ENCODE data around the gene PWWP2B.

PWWP2B gene

GRCh38 chr10:132458071-132458585 is 61.1 kb downstream of the PWWP2B start:
- TF ChIP-seq TAF1 (IDR thresholded peaks at IDR 0.05; ENCODE audit: low read depth, low read length) (no peak), POLR2AphosphoS5 (IDR thresholded peaks at IDR 0.05; ENCODE audit: low read depth, low read length) (no peak), PAX5 (IDR thresholded peaks at IDR 0.05; ENCODE audit: insufficient read depth, low read length, severe bottlenecking) (no peak), POLR2A (IDR thresholded peaks at IDR 0.05; ENCODE audit: low read depth, low read length) (no peak), SPI1 (IDR thresholded peaks at IDR 0.05; ENCODE audit: low read depth, low read length) (no peak), POU2F2 (IDR thresholded peaks at IDR 0.05; ENCODE audit: low read depth, low read length) (no peak)
- DNase-seq (ENCODE audit: insufficient read length, low spot score) (no peak), FAIRE-seq (no peak)

GRCh38 chr10:132458586-132459300 is 61.7 kb downstream of the PWWP2B start:
- DNase-seq (ENCODE audit: insufficient read length, low spot score) (peak; percentile 91), FAIRE-seq (peak; percentile 93)
- no peak for TF ChIP-seq TAF1 (IDR thresholded peaks at IDR 0.05; ENCODE audit: low read depth, low read length)
- no peak for TF ChIP-seq PAX5 (IDR thresholded peaks at IDR 0.05; ENCODE audit: insufficient read depth, low read length, severe bottlenecking)
- no peak for TF ChIP-seq SPI1 (IDR thresholded peaks at IDR 0.05; ENCODE audit: low read depth, low read length)
- no peak for TF ChIP-seq POLR2AphosphoS5 (IDR thresholded peaks at IDR 0.05; ENCODE audit: low read depth, low read length)
- no peak for TF ChIP-seq POLR2A (IDR thresholded peaks at IDR 0.05; ENCODE audit: low read depth, low read length)
- no peak for TF ChIP-seq POU2F2 (IDR thresholded peaks at IDR 0.05; ENCODE audit: low read depth, low read length)

GRCh38 chr10:132459301-132460003 is 62.5 kb downstream of the PWWP2B start:
- TF ChIP-seq POLR2AphosphoS5 (IDR thresholded peaks at IDR 0.05; ENCODE audit: low read depth, low read length): no peak
- no peak for TF ChIP-seq POLR2A (IDR thresholded peaks at IDR 0.05; ENCODE audit: low read depth, low read length)
- FAIRE-seq: no peak
- no peak for DNase-seq (ENCODE audit: insufficient read length, low spot score)

- TF ChIP-seq POU2F2 (IDR thresholded peaks at IDR 0.05; ENCODE audit: low read depth, low read length) (no peak), SPI1 (IDR thresholded peaks at IDR 0.05; ENCODE audit: low read depth, low read length) (no peak), POLR2A (IDR thresholded peaks at IDR 0.05; ENCODE audit: low read depth, low read length) (no peak)
- DNase-seq (ENCODE audit: insufficient read length, low spot score): no peak
- no peak for FAIRE-seq
Measured at GRCh38 chr10:132460071-132460470, 63.1 kb downstream of the PWWP2B start.

- no peak for TF ChIP-seq SPI1 (IDR thresholded peaks at IDR 0.05; ENCODE audit: low read depth, low read length)
- TF ChIP-seq POLR2A (IDR thresholded peaks at IDR 0.05; ENCODE audit: low read depth, low read length): no peak
- no peak for TF ChIP-seq POU2F2 (IDR thresholded peaks at IDR 0.05; ENCODE audit: low read depth, low read length)
- TF ChIP-seq POLR2AphosphoS5 (IDR thresholded peaks at IDR 0.05; ENCODE audit: low read depth, low read length): no peak
- no peak for TF ChIP-seq PAX5 (IDR thresholded peaks at IDR 0.05; ENCODE audit: insufficient read depth, low read length, severe bottlenecking)
- no peak for TF ChIP-seq TAF1 (IDR thresholded peaks at IDR 0.05; ENCODE audit: low read depth, low read length)
- FAIRE-seq: no peak
- no peak for DNase-seq (ENCODE audit: insufficient read length, low spot score)
Measured at GRCh38 chr10:132460691-132461090, 63.7 kb downstream of the PWWP2B start.

- no peak for TF ChIP-seq PAX5 (IDR thresholded peaks at IDR 0.05; ENCODE audit: insufficient read depth, low read length, severe bottlenecking)
- no peak for TF ChIP-seq POU2F2 (IDR thresholded peaks at IDR 0.05; ENCODE audit: low read depth, low read length)
- TF ChIP-seq TAF1 (IDR thresholded peaks at IDR 0.05; ENCODE audit: low read depth, low read length): no peak
- TF ChIP-seq POLR2A (IDR thresholded peaks at IDR 0.05; ENCODE audit: low read depth, low read length): no peak
- TF ChIP-seq POLR2AphosphoS5 (IDR thresholded peaks at IDR 0.05; ENCODE audit: low read depth, low read length): no peak
- TF ChIP-seq SPI1 (IDR thresholded peaks at IDR 0.05; ENCODE audit: low read depth, low read length): no peak
- DNase-seq (ENCODE audit: insufficient read length, low spot score) (no peak), FAIRE-seq (no peak)
Measured at GRCh38 chr10:132461103-132461682, 64.2 kb downstream of the PWWP2B start.

GRCh38 chr10:132461683-132462231 is 64.8 kb downstream of the PWWP2B start:
- TF ChIP-seq SPI1 (IDR thresholded peaks at IDR 0.05; ENCODE audit: low read depth, low read length): no peak
- no peak for TF ChIP-seq POU2F2 (IDR thresholded peaks at IDR 0.05; ENCODE audit: low read depth, low read length)
- no peak for TF ChIP-seq POLR2A (IDR thresholded peaks at IDR 0.05; ENCODE audit: low read depth, low read length)
- TF ChIP-seq POLR2AphosphoS5 (IDR thresholded peaks at IDR 0.05; ENCODE audit: low read depth, low read length): no peak
- no peak for TF ChIP-seq TAF1 (IDR thresholded peaks at IDR 0.05; ENCODE audit: low read depth, low read length)
- no peak for TF ChIP-seq PAX5 (IDR thresholded peaks at IDR 0.05; ENCODE audit: insufficient read depth, low read length, severe bottlenecking)
- no peak for DNase-seq (ENCODE audit: insufficient read length, low spot score)
- no peak for FAIRE-seq

GRCh38 chr10:132462463-132463332 is 65.7 kb downstream of the PWWP2B start:
- FAIRE-seq (no peak), DNase-seq (ENCODE audit: insufficient read length, low spot score) (no peak)
- no peak for TF ChIP-seq TAF1 (IDR thresholded peaks at IDR 0.05; ENCODE audit: low read depth, low read length)
- TF ChIP-seq POLR2A (IDR thresholded peaks at IDR 0.05; ENCODE audit: low read depth, low read length): no peak
- no peak for TF ChIP-seq POU2F2 (IDR thresholded peaks at IDR 0.05; ENCODE audit: low read depth, low read length)
- TF ChIP-seq SPI1 (IDR thresholded peaks at IDR 0.05; ENCODE audit: low read depth, low read length): no peak
- TF ChIP-seq POLR2AphosphoS5 (IDR thresholded peaks at IDR 0.05; ENCODE audit: low read depth, low read length): no peak
- TF ChIP-seq PAX5 (IDR thresholded peaks at IDR 0.05; ENCODE audit: insufficient read depth, low read length, severe bottlenecking): no peak

All from GM12891 (cell line).